H7 (cell line): ENCODE results near the gene GADD45B. TPM values are rescaled to one million over a fixed set of nuclear protein-coding genes. Genes with fewer than 3 reads are reported as not detected.

Experiments used
- DNase-seq: peaks from one replicate; pipeline ENCODE4 v3.0.0; 2012
- H3K27me3 ChIP-seq: 2 replicates; pipeline ENCODE4 v1.6.0; 2011; ENCODE audit warnings: mild to moderate bottlenecking, low read length; ENCODE audit not compliant: control insufficient read depth, insufficient read depth
- H3K36me3 ChIP-seq: replicated peaks from 2 replicates; pipeline ENCODE4 v1.5.1; 2011; ENCODE audit warnings: low read length; ENCODE audit not compliant: control insufficient read depth, insufficient read depth
- H3K4me3 ChIP-seq: 2 replicates; pipeline ENCODE4 v1.5.1; 2011; ENCODE audit warnings: low read depth, mild to moderate bottlenecking, control low read depth, low read length, moderate library complexity; ENCODE audit not compliant: insufficient read depth
- total RNA-seq: library from RNA; depleted of rRNA; stranded (reverse); fragments of >200 nt; shearing (Covaris generic); gene quantifications from 2 replicates; pipeline ENCODE4 v1.2.3, GENCODE V29; 2014

The GADD45B gene
- total RNA-seq, 1 experiment from 2014 or later = 29.4 TPM

DNA sequence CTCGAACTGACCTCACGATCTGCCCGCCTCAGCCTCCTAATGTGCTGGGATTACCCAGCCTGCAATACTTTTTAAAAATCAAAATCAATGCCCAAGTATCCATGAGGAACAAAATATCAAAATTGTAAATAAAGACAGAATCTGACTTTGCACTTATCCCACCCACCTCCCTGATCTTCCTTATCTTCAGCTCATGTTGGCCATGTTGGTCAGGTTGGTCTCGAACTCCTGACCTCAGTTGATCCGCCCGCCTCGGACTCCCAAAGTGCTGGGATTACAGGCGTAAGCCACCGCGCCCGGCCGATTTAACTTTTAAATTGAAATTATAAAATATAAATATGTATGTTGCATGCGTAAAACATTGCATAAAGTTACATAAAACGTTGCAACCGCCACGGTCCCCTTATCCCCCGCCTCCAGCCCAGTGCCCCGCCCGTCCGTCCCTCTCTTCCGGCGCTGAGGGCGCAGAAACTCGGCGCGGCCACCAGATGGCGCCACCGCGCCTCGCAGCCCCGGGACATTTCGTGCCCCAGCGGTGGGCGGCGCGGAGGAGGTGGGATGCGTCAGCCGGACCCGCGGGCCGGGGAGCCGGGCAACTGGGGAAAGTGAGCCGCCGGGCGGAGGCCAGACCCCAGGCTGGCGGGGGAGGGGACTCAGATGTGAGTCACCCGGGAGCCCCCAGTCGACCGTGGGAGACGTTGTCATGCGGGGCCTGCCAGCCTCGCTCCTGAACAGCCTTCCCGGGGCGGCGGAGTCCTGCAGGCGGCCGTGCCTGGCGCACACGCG lies 1.5 kb upstream of the GADD45B start:
- DNase-seq = peak; percentile 98
- Histone ChIP-seq H3K4me3 (peak overlapping the region; percentile 95), H3K27me3 (peaks cover 6% of the 10 kb centered on the region; the same call in 1 of the 2 replicates), H3K36me3 (peaks cover 2% of the 10 kb centered on the region; the same call in 1 of the 2 replicates)

DNA sequence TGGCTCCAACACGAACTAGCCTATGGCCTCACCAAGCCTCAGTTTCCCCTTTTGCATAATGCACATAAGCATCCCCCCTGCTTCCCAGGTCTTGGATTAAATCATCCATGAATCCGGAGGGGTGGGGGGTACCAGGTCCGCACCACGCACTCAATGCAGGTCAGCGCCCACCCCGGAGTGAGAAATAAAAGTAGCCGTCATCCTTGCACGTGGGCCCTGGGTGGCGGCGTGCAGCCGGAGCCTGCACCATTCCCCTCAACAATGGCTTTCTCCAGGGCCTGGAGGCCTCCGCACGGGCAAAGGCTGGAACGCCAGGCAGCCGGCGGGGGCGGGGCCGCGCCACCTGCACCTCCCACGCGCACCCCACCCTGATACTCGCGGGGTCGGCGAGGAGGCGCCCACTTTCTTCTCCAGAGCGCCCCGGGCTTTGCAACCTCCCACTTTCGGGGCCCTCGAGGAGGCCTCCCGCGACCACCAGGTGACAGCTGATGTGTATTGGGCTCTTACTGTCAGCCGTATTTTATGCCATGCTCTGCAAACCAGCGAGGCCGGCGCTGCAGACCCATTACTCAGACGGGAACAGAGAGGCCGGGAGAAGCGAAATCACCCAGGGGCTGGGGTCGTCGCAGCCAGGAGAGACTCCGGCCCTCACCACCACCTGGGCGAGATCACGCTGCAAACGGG lies 767 bp upstream of the GADD45B start:
- Histone ChIP-seq H3K4me3 (peak overlapping the region; percentile 95), H3K27me3 (peaks cover 6% of the 10 kb centered on the region; the same call in 1 of the 2 replicates), H3K36me3 (peaks cover 2% of the 10 kb centered on the region; the same call in 1 of the 2 replicates)
- DNase-seq = peak; percentile 79

- DNase-seq = peak; percentile 88
- peaks cover 6% of the 10 kb centered on the region; the same call in 1 of the 2 replicates for H3K27me3 ChIP-seq
These were observed 669 bp downstream of the GADD45B start for GRCh38 chr19:2476451-2477140.

DNA sequence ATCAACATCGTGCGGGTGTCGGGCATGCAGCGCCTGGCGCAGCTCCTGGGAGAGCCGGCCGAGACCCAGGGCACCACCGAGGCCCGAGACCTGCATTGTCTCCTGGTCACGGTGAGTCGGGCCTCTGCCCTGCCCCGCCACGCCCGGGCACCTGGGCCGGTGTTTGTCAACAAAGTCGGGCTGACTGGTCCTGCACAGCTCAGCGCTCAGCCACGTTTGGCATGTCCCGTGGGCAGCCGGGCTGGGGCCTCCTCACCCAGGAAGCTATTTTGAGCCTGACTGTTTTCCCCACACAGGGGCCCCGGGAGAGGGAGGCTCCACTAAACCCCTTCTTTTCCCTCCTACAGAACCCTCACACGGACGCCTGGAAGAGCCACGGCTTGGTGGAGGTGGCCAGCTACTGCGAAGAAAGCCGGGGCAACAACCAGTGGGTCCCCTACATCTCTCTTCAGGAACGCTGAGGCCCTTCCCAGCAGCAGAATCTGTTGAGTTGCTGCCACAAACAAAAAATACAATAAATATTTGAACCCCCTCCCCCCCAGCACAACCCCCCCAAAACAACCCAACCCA lies 1.3 kb downstream of the GADD45B start:
- Histone ChIP-seq H3K27me3 (peaks cover 6% of the 10 kb centered on the region; the same call in 1 of the 2 replicates), H3K36me3 (peaks cover 2% of the 10 kb centered on the region; the same call in 1 of the 2 replicates), H3K4me3 (peak overlapping the region; percentile 95)
- peak; percentile 67 for DNase-seq

More at GRCh38 chr19:2476451-2477140, 669 bp downstream of the GADD45B start:
- Histone ChIP-seq H3K36me3 (peaks cover 2% of the 10 kb centered on the region; the same call in 1 of the 2 replicates), H3K4me3 (peak overlapping the region; percentile 95)

GRCh38 chr19:2477732-2478191 lies 1.8 kb downstream of the GADD45B start:
- Histone ChIP-seq H3K4me3 (peak overlapping the region; percentile 95), H3K27me3 (peaks cover 6% of the 10 kb centered on the region; the same call in 1 of the 2 replicates), H3K36me3 (peaks cover 2% of the 10 kb centered on the region; the same call in 1 of the 2 replicates)
- peak; percentile 73 for DNase-seq

- H3K27me3 ChIP-seq = peaks cover 6% of the 10 kb centered on the region; the same call in 1 of the 2 replicates
- peak overlapping the region; percentile 95 for H3K4me3 ChIP-seq
- H3K36me3 ChIP-seq = peaks cover 2% of the 10 kb centered on the region; the same call in 1 of the 2 replicates
- DNase-seq = peak; percentile 76
These were observed 2.4 kb downstream of the GADD45B start for GRCh38 chr19:2478278-2478755.

DNA sequence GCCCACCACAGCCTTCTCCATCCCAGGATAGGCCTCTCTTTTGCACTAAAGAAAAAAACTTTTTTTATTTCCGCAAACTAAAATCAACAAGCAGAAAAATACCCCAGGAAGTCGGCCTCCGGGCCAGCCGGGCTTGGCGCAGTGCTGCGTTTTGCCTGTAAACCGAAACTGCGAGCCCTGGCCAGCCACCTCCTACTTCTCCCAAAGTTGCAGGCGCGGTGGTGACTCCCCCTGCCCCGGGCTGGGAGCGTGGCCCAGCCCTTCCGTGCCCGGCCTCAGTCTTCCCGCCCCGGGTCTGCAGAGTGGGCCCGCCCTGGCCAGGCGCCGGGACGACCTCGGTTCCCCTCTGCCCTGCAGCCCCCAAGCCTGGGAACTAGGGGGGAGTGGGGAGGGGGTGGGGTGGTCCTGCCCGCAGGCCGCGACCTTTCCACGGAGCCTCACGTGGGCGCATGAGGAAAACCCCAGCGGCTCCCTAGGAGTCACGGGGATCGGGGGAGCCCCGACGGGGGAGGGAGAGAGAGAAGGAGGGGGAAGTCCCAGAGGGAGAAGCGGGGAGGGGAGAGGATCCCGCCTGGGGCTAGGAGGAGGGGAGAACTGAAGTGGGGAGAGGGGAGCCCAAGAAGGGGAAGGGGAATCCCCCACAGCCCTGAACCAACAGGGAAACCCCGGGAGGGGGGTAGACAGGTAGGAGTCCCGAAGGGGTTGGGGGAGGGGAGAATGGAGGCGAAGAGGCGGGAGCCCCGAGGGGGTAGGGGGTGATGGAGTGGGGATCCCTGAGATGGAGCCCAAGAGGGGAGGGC lies 3.0 kb downstream of the GADD45B start:
- Histone ChIP-seq H3K4me3 (peak overlapping the region; percentile 95), H3K27me3 (peaks cover 6% of the 10 kb centered on the region; the same call in 1 of the 2 replicates), H3K36me3 (peaks cover 2% of the 10 kb centered on the region; the same call in 1 of the 2 replicates)
- DNase-seq = peak; percentile 90

DNA sequence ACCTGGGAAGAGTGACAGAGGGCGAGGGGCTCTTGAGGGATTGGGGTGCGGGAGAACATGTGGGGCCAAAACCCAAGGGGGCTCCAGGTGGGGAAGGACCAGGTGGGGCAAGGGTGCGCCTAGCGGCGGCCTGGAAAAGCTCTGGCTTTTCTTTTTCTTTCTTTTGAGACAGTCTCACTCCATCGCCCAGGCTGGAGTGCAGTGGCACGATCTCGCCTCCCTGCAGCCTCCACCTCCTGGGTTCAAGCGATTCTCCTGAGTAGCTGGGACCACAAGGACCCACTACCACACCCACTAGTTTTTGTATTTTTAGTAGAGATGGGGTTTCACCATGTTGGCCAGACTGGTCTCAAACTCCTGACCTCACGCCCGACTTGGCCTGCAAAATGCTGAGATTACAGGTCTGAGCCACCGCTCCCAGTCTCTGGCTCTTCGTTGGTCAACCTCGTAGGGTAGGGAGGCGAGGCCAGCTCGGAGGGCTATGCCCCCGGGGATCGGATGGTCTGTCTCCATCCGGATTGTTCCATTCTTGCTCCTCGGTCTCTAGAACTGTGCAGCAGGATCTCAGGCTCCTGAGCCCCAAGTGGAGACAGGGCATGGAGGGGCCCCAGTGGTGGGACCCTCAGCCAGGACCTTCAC lies 3.7 kb downstream of the GADD45B start:
- Histone ChIP-seq H3K36me3 (peaks cover 2% of the 10 kb centered on the region; the same call in 1 of the 2 replicates), H3K27me3 (peaks cover 6% of the 10 kb centered on the region; the same call in 1 of the 2 replicates), H3K4me3 (peak overlapping the region; percentile 95)
- DNase-seq = no peak

DNA sequence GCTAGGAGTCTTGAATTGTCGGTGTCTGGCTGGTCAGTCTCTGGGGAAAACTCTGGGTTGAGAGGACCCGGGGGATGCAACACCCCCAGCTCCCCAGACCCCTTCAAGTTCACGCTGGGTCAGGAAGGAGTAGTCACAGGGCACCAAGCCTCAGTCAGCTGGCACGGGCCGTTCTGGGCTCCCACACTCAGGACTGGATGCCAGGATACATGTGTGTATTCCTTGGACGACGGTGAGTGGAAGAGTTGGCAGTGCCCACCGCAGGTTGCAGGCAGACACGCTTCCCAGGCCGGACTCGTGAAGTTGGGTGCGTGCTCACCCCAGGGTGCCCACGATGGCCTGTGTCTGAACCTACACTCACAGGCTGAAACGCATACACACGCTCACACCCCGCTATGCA lies 5.5 kb downstream of the GADD45B start:
- Histone ChIP-seq H3K36me3 (peaks cover 2% of the 10 kb centered on the region; the same call in 1 of the 2 replicates), H3K4me3 (no peak overlapping the region), H3K27me3 (peaks cover 6% of the 10 kb centered on the region; the same call in 1 of the 2 replicates)
- DNase-seq = no peak

- no peak for DNase-seq
- Histone ChIP-seq H3K27me3 (no peaks in the 10 kb centered on the region; the same call in 1 of the 2 replicates), H3K36me3 (no peaks in the 10 kb centered on the region), H3K4me3 (no peak overlapping the region)
These were observed 6.6 kb downstream of the GADD45B start for GRCh38 chr19:2482354-2483038.

- Histone ChIP-seq H3K27me3 (peaks cover 2% of the 10 kb centered on the region; the same call in 1 of the 2 replicates), H3K36me3 (no peaks in the 10 kb centered on the region), H3K4me3 (no peak overlapping the region)
- no peak for DNase-seq
These were observed 7.2 kb downstream of the GADD45B start for GRCh38 chr19:2483084-2483483.

DNA sequence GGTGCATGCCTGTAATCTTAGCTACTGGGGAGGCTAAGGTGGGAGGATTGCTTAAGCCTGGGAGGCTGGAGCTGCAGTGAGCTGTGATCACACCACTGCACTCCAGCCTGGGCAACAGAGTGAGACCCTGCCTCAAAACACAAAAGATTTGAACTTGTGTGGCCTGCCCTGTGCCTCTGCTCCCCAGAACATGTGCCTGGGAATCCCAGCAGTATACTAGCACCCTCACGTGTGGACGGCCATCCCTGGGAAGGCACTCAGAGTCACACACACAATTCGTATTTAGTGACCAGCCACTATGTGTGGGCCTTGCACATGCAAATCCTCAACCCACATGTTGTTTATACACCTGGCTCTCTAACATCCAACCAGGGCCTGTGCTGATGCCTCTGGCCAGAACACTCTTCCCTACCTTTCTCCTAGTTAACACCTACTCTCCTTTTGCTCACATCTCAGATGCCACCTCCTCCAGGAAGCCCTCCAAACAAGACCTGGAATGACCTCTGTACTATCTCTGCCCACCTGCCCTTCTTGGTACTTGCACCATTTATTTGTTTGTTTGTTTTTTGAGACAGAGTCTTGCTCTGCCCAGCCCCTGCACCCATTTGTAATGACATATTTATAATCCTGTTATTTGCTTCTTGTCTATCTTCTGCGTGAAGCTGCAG lies 7.7 kb downstream of the GADD45B start:
- H3K27me3 ChIP-seq = peaks cover 6% of the 10 kb centered on the region
- no peaks in the 10 kb centered on the region for H3K36me3 ChIP-seq
- no peak overlapping the region for H3K4me3 ChIP-seq
- DNase-seq = no peak
